NCI-H2081 (cell line): Measurements from ENCODE around the gene NBPF1.
A peak's percentile ranks its signal among the peaks of the same experiment; 100 is the strongest.
"Not testable (repeated sequence)": the region's sequence is repeated elsewhere in the genome, so short reads cannot be mapped to it uniquely, and the experiment has no call there.

Experiments used
- DNase-seq, 2 experiments: peaks; one replicate each; lab custom pipeline; 2025; lab: John Stamatoyannopoulos, UW

The NBPF1 gene

GRCh38 chr1:16605532-16606505, 7.5 kb downstream of the NBPF1 start:
- no peak for DNase-seq

GRCh38 chr1:16605213-16605525, 8.2 kb downstream of the NBPF1 start:
- DNase-seq = no peak

- not testable (repeated sequence) for DNase-seq
These were observed 8.7 kb downstream of the NBPF1 start for GRCh38 chr1:16604514-16605212.

GRCh38 chr1:16603623-16604022, 9.7 kb downstream of the NBPF1 start:
- peak in 1 of 2 experiments; percentile 41 for DNase-seq

- not testable (repeated sequence) for DNase-seq
These were observed 10.9 kb downstream of the NBPF1 start for GRCh38 chr1:16602336-16603011.

- DNase-seq = not testable (repeated sequence)
These were observed 12.2 kb downstream of the NBPF1 start for GRCh38 chr1:16600855-16601786.

- not testable (repeated sequence) for DNase-seq
These were observed 14.0 kb downstream of the NBPF1 start for GRCh38 chr1:16599326-16599725.

GRCh38 chr1:16595216-16595615, 18.1 kb downstream of the NBPF1 start:
- DNase-seq = not testable (repeated sequence)

- not testable (repeated sequence) for DNase-seq
These were observed 21.5 kb downstream of the NBPF1 start for GRCh38 chr1:16591845-16592244.

- not testable (repeated sequence) for DNase-seq
These were observed 25.3 kb downstream of the NBPF1 start for GRCh38 chr1:16588081-16588480.

- DNase-seq = not testable (repeated sequence)
These were observed 25.7 kb downstream of the NBPF1 start for GRCh38 chr1:16587639-16588038.

- not testable (repeated sequence) for DNase-seq
These were observed 48.0 kb downstream of the NBPF1 start for GRCh38 chr1:16565324-16565723.

GRCh38 chr1:16561035-16561434, 52.3 kb downstream of the NBPF1 start:
- not testable (repeated sequence) for DNase-seq

- not testable (repeated sequence) for DNase-seq
These were observed 52.9 kb downstream of the NBPF1 start for GRCh38 chr1:16560498-16560897.

- DNase-seq = not testable (repeated sequence)
These were observed 53.7 kb downstream of the NBPF1 start for GRCh38 chr1:16559688-16560087.

- not testable (repeated sequence) for DNase-seq
These were observed 56.3 kb downstream of the NBPF1 start for GRCh38 chr1:16557034-16557433.

- DNase-seq = not testable (repeated sequence)
These were observed 60.1 kb downstream of the NBPF1 start for GRCh38 chr1:16553244-16553643.

- not testable (repeated sequence) for DNase-seq
These were observed 63.0 kb downstream of the NBPF1 start for GRCh38 chr1:16550212-16550918.

GRCh38 chr1:16549545-16549944, 63.8 kb downstream of the NBPF1 start:
- DNase-seq = not testable (repeated sequence)

- DNase-seq = not testable (repeated sequence)
These were observed 65.7 kb downstream of the NBPF1 start for GRCh38 chr1:16547502-16548241.
